Stimulated activated CD8-positive, alpha-beta memory T cell treated with anti-CD3 and anti-CD28 coated beads, Interleukin-15, amount 100 ng/mL, for 4 hours (primary cell): Measurements from ENCODE around the gene ATP6V1E1.

Experiments used
- DNase-seq, 2 donors: peaks; one replicate each; pipeline ENCODE4 v3.0.0-alpha.2; 2020; ENCODE audit warnings: low read depth in 2 of 2

The ATP6V1E1 gene

GRCh38 chr22:17542452-17542851, 86.1 kb downstream of the ATP6V1E1 start:
- no peak for DNase-seq
